RPMI8226 (cell line): ENCODE results near the gene COQ2.
"Not testable (repeated sequence)": the region's sequence is repeated elsewhere in the genome, so short reads cannot be mapped to it uniquely, and the experiment has no call there.

Experiments
- DNase-seq: peaks from one replicate; pipeline ENCODE4 v3.0.0-alpha.2; 2015

COQ2 gene

GRCh38 chr4:83247415-83248357, 36.9 kb downstream of the COQ2 start:
- DNase-seq: no peak

- DNase-seq: peak; percentile 4
Measured at GRCh38 chr4:83241132-83241531, 43.5 kb downstream of the COQ2 start.

- peak; percentile 79 for DNase-seq
Measured at GRCh38 chr4:83240379-83240875, 44.2 kb downstream of the COQ2 start.

- no peak for DNase-seq
Measured at GRCh38 chr4:83238393-83239248, 46.0 kb downstream of the COQ2 start.

- no peak for DNase-seq
Measured at GRCh38 chr4:83237591-83237990, 47.0 kb downstream of the COQ2 start.

GRCh38 chr4:83235645-83236133, 48.9 kb downstream of the COQ2 start:
- not testable (repeated sequence) for DNase-seq

- DNase-seq: no peak
Measured at GRCh38 chr4:83234902-83235644, 49.5 kb downstream of the COQ2 start.

GRCh38 chr4:83234387-83234786, 50.2 kb downstream of the COQ2 start:
- not testable (repeated sequence) for DNase-seq

- no peak for DNase-seq
Measured at GRCh38 chr4:83232082-83232481, 52.5 kb downstream of the COQ2 start.

- peak; percentile 7 for DNase-seq
Measured at GRCh38 chr4:83231620-83232076, 53.0 kb downstream of the COQ2 start.

- no peak for DNase-seq
Measured at GRCh38 chr4:83230928-83231327, 53.7 kb downstream of the COQ2 start.

GRCh38 chr4:83229791-83230190, 54.8 kb downstream of the COQ2 start:
- DNase-seq: no peak

- DNase-seq: no peak
Measured at GRCh38 chr4:83228231-83228630, 56.4 kb downstream of the COQ2 start.

GRCh38 chr4:83224502-83225197, 59.9 kb downstream of the COQ2 start:
- DNase-seq: no peak

GRCh38 chr4:83223781-83224180, 60.8 kb downstream of the COQ2 start:
- DNase-seq: no peak

- DNase-seq: peak; percentile 11
Measured at GRCh38 chr4:83221897-83222441, 62.6 kb downstream of the COQ2 start.

- DNase-seq: peak; percentile 82
Measured at GRCh38 chr4:83219344-83220331, 65.0 kb downstream of the COQ2 start.

GRCh38 chr4:83217721-83218522, 66.7 kb downstream of the COQ2 start:
- peak; percentile 84 for DNase-seq

- peak; percentile 3 for DNase-seq
Measured at GRCh38 chr4:83216959-83217683, 67.5 kb downstream of the COQ2 start.
